MM.1S (cell line): ENCODE data around the gene GON4L.
A peak's percentile ranks its signal among the peaks of the same experiment; 100 is the strongest.

Source experiments
- DNase-seq: peaks from one replicate; pipeline ENCODE4 v3.0.0-alpha.2; 2015
- H2AFZ ChIP-seq: fragments of 300-600 bp; sonication (generic); 2 replicates; pipeline ENCODE4 v1.6.0; 2016; ENCODE audit warnings: antibody characterized with exemption, low read length
- H3F3A ChIP-seq: fragments of 300-600 bp; sonication (generic); 2 replicates; pipeline ENCODE4 v1.6.1; 2016; ENCODE audit warnings: mild to moderate bottlenecking, antibody characterized with exemption, low read length, moderate library complexity, mixed read lengths; ENCODE audit not compliant: insufficient read depth
- H3K27ac ChIP-seq: fragments of 300-600 bp; sonication (generic); 2 replicates; pipeline ENCODE4 v1.5.1; 2016; ENCODE audit warnings: mild to moderate bottlenecking, low read length
- H3K27me3 ChIP-seq: fragments of 300-600 bp; sonication (generic); replicated peaks from 2 replicates; pipeline ENCODE4 v1.6.0; 2016; ENCODE audit warnings: low read length; ENCODE audit not compliant: insufficient read depth
- H3K36me3 ChIP-seq: fragments of 300-600 bp; sonication (generic); replicated peaks from 2 replicates; pipeline ENCODE4 v1.6.1; 2016; ENCODE audit warnings: mild to moderate bottlenecking, low read length, mixed read lengths; ENCODE audit not compliant: insufficient read depth
- H3K4me1 ChIP-seq: fragments of 300-600 bp; sonication (generic); 2 replicates; pipeline ENCODE4 v1.6.1; 2016; ENCODE audit warnings: low read length, mixed read lengths
- H3K4me2 ChIP-seq: fragments of 300-600 bp; sonication (generic); 2 replicates; pipeline ENCODE4 v1.6.0; 2016; ENCODE audit warnings: low read depth, low read length
- H3K4me3 ChIP-seq: fragments of 300-600 bp; sonication (generic); 2 replicates; pipeline ENCODE4 v1.5.1; 2016; ENCODE audit warnings: low read length, mixed read lengths
- H3K79me2 ChIP-seq: fragments of 300-600 bp; sonication (generic); 2 replicates; pipeline ENCODE4 v1.6.1; 2016; ENCODE audit warnings: mixed run types, low read length, mixed read lengths
- H3K9ac ChIP-seq: fragments of 300-600 bp; sonication (generic); 2 replicates; pipeline ENCODE4 v1.6.1; 2016; ENCODE audit warnings: low read length, mixed read lengths
- H3K9me2 ChIP-seq: fragments of 300-600 bp; sonication (generic); replicated peaks from 2 replicates; pipeline ENCODE4 v1.6.1; 2016; ENCODE audit warnings: mild to moderate bottlenecking, low read length, mixed read lengths; ENCODE audit not compliant: insufficient read depth
- H3K9me3 ChIP-seq: fragments of 300-600 bp; sonication (generic); replicated peaks from 2 replicates; pipeline ENCODE4 v1.6.1; 2016; ENCODE audit warnings: mild to moderate bottlenecking, low read length, mixed read lengths; ENCODE audit not compliant: insufficient read depth
- H4K20me1 ChIP-seq: fragments of 300-600 bp; sonication (generic); 2 replicates; pipeline ENCODE4 v1.6.1; 2016; ENCODE audit warnings: mild to moderate bottlenecking, low read length, moderate library complexity, mixed read lengths; ENCODE audit not compliant: insufficient read depth
- EZH2 ChIP-seq: fragments of 300-600 bp; sonication (generic); optimal IDR thresholded peaks from 2 replicates; pipeline ENCODE3; 2017; ENCODE audit warnings: low read depth, mild to moderate bottlenecking, antibody characterized with exemption, low read length, mixed read lengths
- EZH2phosphoT487 ChIP-seq: fragments of 300-600 bp; sonication (generic); IDR thresholded peaks from 2 replicates; pipeline ENCODE4 v1.6.1; 2018; ENCODE audit warnings: antibody characterized with exemption, low read length
- TF ChIP-seq, protein P1 (sequence below): fragments of 300-600 bp; sonication (generic); IDR thresholded peaks from 2 replicates; pipeline ENCODE4 v1.5.1; 2016; ENCODE audit warnings: antibody characterized with exemption, low read length, mixed read lengths

Gene GON4L

GRCh38 chr1:155884031-155884960 lies 27.3 kb upstream of the GON4L start:
- DNase-seq = no peak
- H3K4me2 ChIP-seq = no peak overlapping the region

GRCh38 chr1:155882766-155883165 lies 25.8 kb upstream of the GON4L start:
- no peak overlapping the region for H3K4me2 ChIP-seq
- H3K9me3 ChIP-seq = no peaks in the 10 kb centered on the region
- H3K79me2 ChIP-seq = no peaks in the 10 kb centered on the region
- H3K9ac ChIP-seq = no peak overlapping the region
- H3K4me3 ChIP-seq = no peak overlapping the region
- no peaks in the 10 kb centered on the region for H3F3A ChIP-seq
- TF ChIP-seq EZH2phosphoT487 = no peak
- TF ChIP-seq, protein P1, sequence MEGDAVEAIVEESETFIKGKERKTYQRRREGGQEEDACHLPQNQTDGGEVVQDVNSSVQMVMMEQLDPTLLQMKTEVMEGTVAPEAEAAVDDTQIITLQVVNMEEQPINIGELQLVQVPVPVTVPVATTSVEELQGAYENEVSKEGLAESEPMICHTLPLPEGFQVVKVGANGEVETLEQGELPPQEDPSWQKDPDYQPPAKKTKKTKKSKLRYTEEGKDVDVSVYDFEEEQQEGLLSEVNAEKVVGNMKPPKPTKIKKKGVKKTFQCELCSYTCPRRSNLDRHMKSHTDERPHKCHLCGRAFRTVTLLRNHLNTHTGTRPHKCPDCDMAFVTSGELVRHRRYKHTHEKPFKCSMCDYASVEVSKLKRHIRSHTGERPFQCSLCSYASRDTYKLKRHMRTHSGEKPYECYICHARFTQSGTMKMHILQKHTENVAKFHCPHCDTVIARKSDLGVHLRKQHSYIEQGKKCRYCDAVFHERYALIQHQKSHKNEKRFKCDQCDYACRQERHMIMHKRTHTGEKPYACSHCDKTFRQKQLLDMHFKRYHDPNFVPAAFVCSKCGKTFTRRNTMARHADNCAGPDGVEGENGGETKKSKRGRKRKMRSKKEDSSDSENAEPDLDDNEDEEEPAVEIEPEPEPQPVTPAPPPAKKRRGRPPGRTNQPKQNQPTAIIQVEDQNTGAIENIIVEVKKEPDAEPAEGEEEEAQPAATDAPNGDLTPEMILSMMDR = no peak
- TF ChIP-seq EZH2 = no peak
- DNase-seq = no peak
- no peaks in the 10 kb centered on the region for H3K36me3 ChIP-seq
- H3K4me1 ChIP-seq = no peaks in the 10 kb centered on the region
- H4K20me1 ChIP-seq = no peaks in the 10 kb centered on the region
- no peak overlapping the region for H3K27ac ChIP-seq
- no peaks in the 10 kb centered on the region for H3K9me2 ChIP-seq
- no peak overlapping the region for H2AFZ ChIP-seq
- no peaks in the 10 kb centered on the region for H3K27me3 ChIP-seq

More at GRCh38 chr1:155884031-155884960, 27.3 kb upstream of the GON4L start:
- Histone ChIP-seq H3K9me3 (no peaks in the 10 kb centered on the region), H3K9ac (no peak overlapping the region), H3K4me1 (no peaks in the 10 kb centered on the region), H3K27me3 (no peaks in the 10 kb centered on the region), H3K9me2 (no peaks in the 10 kb centered on the region), H3K79me2 (no peaks in the 10 kb centered on the region), H2AFZ (no peak overlapping the region), H3K27ac (no peak overlapping the region), H4K20me1 (no peaks in the 10 kb centered on the region), H3K36me3 (no peaks in the 10 kb centered on the region), H3F3A (no peaks in the 10 kb centered on the region), H3K4me3 (no peak overlapping the region)
- TF ChIP-seq, protein P1 = no peak
- TF ChIP-seq EZH2phosphoT487 = no peak
- no peak for TF ChIP-seq EZH2

DNA sequence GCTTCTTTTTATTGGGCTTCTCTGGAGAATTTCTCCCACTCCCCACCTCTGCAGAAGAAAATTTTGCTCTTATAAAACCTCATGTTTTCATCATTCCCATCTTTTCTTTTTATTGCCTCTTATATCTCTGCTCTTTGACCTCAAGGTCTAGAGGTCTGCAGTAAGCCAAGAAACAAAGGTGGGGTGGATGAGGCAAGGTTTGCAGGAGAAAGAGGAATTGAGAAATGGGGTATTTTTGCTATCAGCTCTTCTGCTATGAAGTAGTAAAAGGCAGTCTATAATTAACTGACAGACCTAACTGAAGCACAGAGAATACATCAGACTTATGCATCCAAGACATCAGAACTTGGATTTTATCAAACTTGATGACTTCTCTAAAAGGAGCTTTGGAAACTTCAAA lies 25.2 kb upstream of the GON4L start:
- Histone ChIP-seq H3F3A (no peaks in the 10 kb centered on the region), H4K20me1 (no peaks in the 10 kb centered on the region), H3K4me2 (no peak overlapping the region), H3K9me3 (no peaks in the 10 kb centered on the region), H3K36me3 (no peaks in the 10 kb centered on the region), H3K4me1 (no peaks in the 10 kb centered on the region), H3K9me2 (no peaks in the 10 kb centered on the region), H3K9ac (no peak overlapping the region), H2AFZ (no peak overlapping the region), H3K79me2 (no peaks in the 10 kb centered on the region), H3K4me3 (no peak overlapping the region), H3K27me3 (no peaks in the 10 kb centered on the region), H3K27ac (no peak overlapping the region)
- TF ChIP-seq, protein P1 = no peak
- TF ChIP-seq EZH2phosphoT487 = no peak
- TF ChIP-seq EZH2 = no peak
- peak; percentile 20 for DNase-seq
